K562 (cell line): ENCODE data around the gene SYK. TPM values are rescaled to one million over a fixed set of nuclear protein-coding genes. Genes with fewer than 3 reads are reported as not detected.

Source experiments
- ATAC-seq: fragments of 200-7000 bp; cut with Tn5 transposase; 3 replicates; pipeline ENCODE4 v1.9.1; 2020; ENCODE audit warnings: moderate library complexity
- BruUV-seq: library from RNA; stranded (reverse); fragments of 400-500 nt; replicated peaks from 2 replicates; lab custom pipeline; 2021; lab: Mats Ljungman, UMichigan
- CTCF ChIA-PET: fragments of 300-600 bp; formaldehyde crosslinking; extraction: SDS; loops from one replicate; lab custom pipeline; 2021; ENCODE audit warnings: low intra/inter-chr PET ratio; lab: Yijun Ruan, JAX
- POLR2A ChIA-PET: fragments of 300-600, 350-650 bp; sonication (Branson Sonifier 250); formaldehyde crosslinking; extraction: SDS; loops from one replicate; lab custom pipeline; 2021; ENCODE audit warnings: antibody characterized with exemption, inconsistent platforms; lab: Yijun Ruan, JAX
- DNase-seq, 4 experiments: peaks; one replicate each; pipeline versions ENCODE4 v3.0.0 to v3.0.0-alpha.2; 2011 to 2018; ENCODE audit warnings: low spot score in 3 of 4, mixed read lengths in 3 of 4; ENCODE audit errors: extremely low read depth in 1 of 4
- FAIRE-seq: peaks from 2 replicates; lab custom pipeline; 2011; peaks lifted over from hg19 to GRCh38; lab: Jason Lieb, UNC
- H2AFZ ChIP-seq: 2 replicates; pipeline ENCODE4 v1.6.0; 2011; ENCODE audit warnings: low read depth, low read length, control low read depth, inconsistent platforms
- H3K27ac ChIP-seq: fragments of 200-600 bp; 3 replicates; pipeline ENCODE4 v1.8.0; 2011; ENCODE audit warnings: low read depth, mild to moderate bottlenecking, control low read depth, inconsistent platforms, low read length, moderate library complexity, mixed read lengths; ENCODE audit errors: extremely low read depth
- H3K27me3 ChIP-seq, 2 experiments: fragments of 300-600 bp in 1 of 2; 2 replicates in 1 of 2; 3 replicates in 1 of 2; pipeline versions ENCODE4 v1.6.0 to v1.8.0; 2011; ENCODE audit warnings: inconsistent platforms in 2 of 2, low read length in 2 of 2, mild to moderate bottlenecking in 1 of 2, mixed read lengths in 1 of 2, moderate library complexity in 1 of 2; ENCODE audit not compliant: control insufficient read depth in 2 of 2, insufficient read depth in 2 of 2
- H3K36me3 ChIP-seq: fragments of 300-600 bp; 3 replicates; pipeline ENCODE4 v1.8.0; 2011; ENCODE audit warnings: mild to moderate bottlenecking, low read length, inconsistent platforms; ENCODE audit not compliant: control insufficient read depth, insufficient read depth
- H3K4me1 ChIP-seq, 2 experiments: fragments of 200-600 bp in 1 of 2; replicated peaks in 1 of 2; 2 replicates in 1 of 2; 3 replicates in 1 of 2; pipeline versions ENCODE4 v1.5.1 to v1.8.0; 2011; ENCODE audit warnings: inconsistent platforms in 2 of 2, low read length in 2 of 2, mild to moderate bottlenecking in 1 of 2, mixed read lengths in 1 of 2, moderate library complexity in 1 of 2; ENCODE audit not compliant: control insufficient read depth in 2 of 2, insufficient read depth in 2 of 2
- H3K4me2 ChIP-seq: 2 replicates; pipeline ENCODE4 v1.6.1; 2011; ENCODE audit warnings: low read length, control low read depth, inconsistent platforms, mixed read lengths; ENCODE audit not compliant: insufficient read depth
- H3K4me3 ChIP-seq: fragments of 200-600 bp; sonication (generic), shearing (Covaris generic); 2 replicates; pipeline ENCODE4 v1.5.1; 2016; ENCODE audit warnings: control low read depth, inconsistent platforms
- H3K79me2 ChIP-seq: fragments of 200-600 bp; 3 replicates; pipeline ENCODE4 v1.8.0; 2011; ENCODE audit warnings: low read length, inconsistent platforms; ENCODE audit not compliant: control insufficient read depth, insufficient read depth
- H3K9ac ChIP-seq, 2 experiments: 2 replicates each; pipeline versions ENCODE4 v1.6.0 to v1.6.1; 2011; ENCODE audit warnings: low read depth in 2 of 2, low read length in 2 of 2, control low read depth in 1 of 2, inconsistent platforms in 1 of 2, mild to moderate bottlenecking in 1 of 2, mixed read lengths in 1 of 2; ENCODE audit not compliant: insufficient read depth in 1 of 2
- H3K9me1 ChIP-seq: one replicate; pipeline ENCODE4 v1.6.0; 2011; ENCODE audit warnings: inconsistent platforms, mild to moderate bottlenecking, low read length, moderate library complexity; ENCODE audit not compliant: control insufficient read depth, insufficient read depth
- H3K9me3 ChIP-seq: replicated peaks from 2 replicates; pipeline ENCODE4 v1.5.1; 2011; ENCODE audit warnings: low read depth, low read length, inconsistent platforms; ENCODE audit not compliant: control insufficient read depth, insufficient read depth
- H4K20me1 ChIP-seq: replicated peaks from 2 replicates; pipeline ENCODE4 v1.6.1; 2011; ENCODE audit warnings: low read length, inconsistent platforms, mixed read lengths; ENCODE audit not compliant: control insufficient read depth, insufficient read depth
- BCOR ChIP-seq: fragments of 450-650 bp; IDR thresholded peaks from 2 replicates; pipeline ENCODE4 v1.6.1; 2016
- E2F1 ChIP-seq: sonication (generic); formaldehyde crosslinking; IDR thresholded peaks from 2 replicates; pipeline ENCODE4 v1.8.1; 2023; ENCODE audit warnings: mild to moderate bottlenecking, missing genetic modification reagents, moderate library complexity
- ETV5 ChIP-seq: sonication (generic); formaldehyde crosslinking; IDR thresholded peaks from 2 replicates; pipeline ENCODE4 v1.4.0; 2020; ENCODE audit warnings: low read depth, mild to moderate bottlenecking, missing genetic modification reagents
- HDAC1 ChIP-seq, 2 experiments: fragments of 450-650 bp; IDR thresholded peaks; 2 replicates each; pipeline ENCODE4 v1.6.1; 2016 to 2017; ENCODE audit warnings: inconsistent platforms in 1 of 2, mild to moderate bottlenecking in 1 of 2, moderate library complexity in 1 of 2
- KAT8 ChIP-seq: fragments of 450-650 bp; IDR thresholded peaks from 2 replicates; pipeline ENCODE4 v1.6.1; 2016; ENCODE audit warnings: low read depth, mild to moderate bottlenecking
- KDM1A ChIP-seq, 2 experiments: fragments of 450-650 bp; IDR thresholded peaks; 2 replicates each; pipeline ENCODE4 v1.6.1; 2016; ENCODE audit warnings: mild to moderate bottlenecking in 2 of 2
- MIER1 ChIP-seq: fragments of 450-650 bp; IDR thresholded peaks from 2 replicates; pipeline ENCODE4 v1.6.1; 2016; ENCODE audit warnings: antibody characterized with exemption, mild to moderate bottlenecking, low read depth
- MYBL2 ChIP-seq, 2 experiments: fragments of 450-650 bp in 1 of 2; sonication (generic) in 1 of 2; formaldehyde crosslinking in 1 of 2; IDR thresholded peaks; 2 replicates each; pipeline versions ENCODE4 v1.6.1 to v1.8.1; 2017 to 2022; ENCODE audit warnings: borderline replicate concordance in 1 of 2, inconsistent platforms in 1 of 2, low read depth in 1 of 2, mild to moderate bottlenecking in 1 of 2, missing genetic modification reagents in 1 of 2, moderate library complexity in 1 of 2
- NFIC ChIP-seq: fragments of 450-650 bp; IDR thresholded peaks from 2 replicates; pipeline ENCODE4 v1.6.1; 2017; ENCODE audit warnings: mild to moderate bottlenecking, inconsistent platforms
- POLR2G ChIP-seq: fragments of 200-400 bp; formaldehyde crosslinking; IDR thresholded peaks from 2 replicates; pipeline ENCODE4 v1.6.1; 2017; ENCODE audit warnings: low read depth, mild to moderate bottlenecking, antibody characterized with exemption, low read length, moderate library complexity
- POLR2H ChIP-seq: IDR thresholded peaks from 2 replicates; pipeline ENCODE4 v1.6.1; 2016; ENCODE audit warnings: missing genetic modification characterization, low read depth, mild to moderate bottlenecking, control low read depth, missing compliant biosample characterization, moderate library complexity
- RBM17 ChIP-seq: fragments of 200-400 bp; formaldehyde crosslinking; IDR thresholded peaks from 2 replicates; pipeline ENCODE4 v1.6.1; 2017; ENCODE audit warnings: low read depth, mild to moderate bottlenecking, low read length, borderline replicate concordance
- TCF7L2 ChIP-seq: fragments of 150-350 bp; IDR thresholded peaks from 2 replicates; pipeline ENCODE4 v1.6.1; 2016; ENCODE audit warnings: low read depth, mild to moderate bottlenecking, low read length, moderate library complexity
- ZFP1 ChIP-seq: fragments of 450-650 bp; formaldehyde crosslinking; IDR thresholded peaks from 2 replicates; pipeline ENCODE4 v1.4.0; 2020; ENCODE audit warnings: mild to moderate bottlenecking, mixed read lengths
- ZNF12 ChIP-seq: sonication (generic); formaldehyde crosslinking; IDR thresholded peaks from 2 replicates; pipeline ENCODE4 v1.4.0; 2020; ENCODE audit warnings: mild to moderate bottlenecking, missing genetic modification reagents
- ZNF444 ChIP-seq: fragments of 250-450 bp; sonication (Bioruptor Pico); IDR thresholded peaks from 2 replicates; pipeline ENCODE4 v1.4.0; 2020; ENCODE audit warnings: mild to moderate bottlenecking, moderate library complexity
- ZNF699 ChIP-seq: fragments of 250-450 bp; sonication (Bioruptor Pico); IDR thresholded peaks from 2 replicates; pipeline ENCODE4 v1.8.0; 2021; ENCODE audit warnings: mild to moderate bottlenecking, moderate library complexity; ENCODE audit not compliant: insufficient replicate concordance
- ZNF764 ChIP-seq: fragments of 250-450 bp; sonication (Bioruptor Pico); IDR thresholded peaks from 2 replicates; pipeline ENCODE4 v1.4.0; 2020; ENCODE audit warnings: low read depth, mild to moderate bottlenecking, moderate library complexity
- WGBS: fragments of 100-300 bp; shearing (Covaris generic); methylation state at CpG from one replicate; pipeline ENCODE4 v1.1.6; 2016; ENCODE audit warnings: low coverage, mixed read lengths; ENCODE audit not compliant: insufficient coverage; ENCODE audit errors: missing lambda C conversion rate; 5-methylcytosine and 5-hydroxymethylcytosine counted together
- in situ Hi-C: fragments of 300-500 bp; cut with MboI; formaldehyde crosslinking; loops from 4 replicates; pipeline ENCODE4 v1.15.0; 2018; ENCODE audit warnings: inconsistent platforms, mixed read lengths
- intact Hi-C: fragments of 100-400 bp; cut with micrococcal nuclease; formaldehyde crosslinking; loops from 2 replicates; pipeline ENCODE4 v1.14.2; 2022
- polyA plus RNA-seq, 8 experiments: library from polyadenylated mRNA; depleted of rRNA in 4 of 8; stranded (reverse) in 5 of 8; unstranded in 3 of 8; fragments of >200 nt; fragmentation: Nextera tagmentation in 2 of 8; fragmentation: Illumina TruSeq in 1 of 8; extraction: Ambion mirVana in 2 of 8; extraction: Trizol in 1 of 8; gene quantifications; 2 replicates each; pipeline versions ENCODE4 v1.2.1 to v1.2.3, GENCODE V29; 2011 to 2014; ENCODE audit warnings: inconsistent platforms in 1 of 8, missing spikeins in 1 of 8
- total RNA-seq, 7 experiments: library from RNA; depleted of rRNA in 6 of 7; stranded (reverse); fragments of >200 nt in 6 of 7; fragmentation: Illumina TruSeq in 2 of 7; extraction: Trizol in 2 of 7; gene quantifications; 2 replicates each; pipeline versions ENCODE4 v1.2.1 to v1.2.3, GENCODE V29; 2011 to 2021; ENCODE audit warnings: low replicate concordance in 1 of 7

The SYK gene
- total and polyA plus RNA-seq, 9 of the 15 experiments (the other 6 are each of a cell fraction or from before 2014, with no cell fraction given) = 3.9 to 32.7 (median 16.7) TPM

GRCh38 chr9:90826326-90827020 lies 24.9 kb downstream of the SYK start:
- 51% methylated on average over 5 of the region's 5 CpGs for WGBS

More at GRCh38 chr9:90826326-90827020, 24.9 kb downstream of the SYK start:
- Histone ChIP-seq H3K79me2 (no peaks in the 10 kb centered on the region; the same call in 2 of the 3 replicates), H2AFZ (no peak overlapping the region), H3K9me3 (no peaks in the 10 kb centered on the region; the same call in 1 of the 2 replicates), H3K36me3 (peaks cover 9% of the 10 kb centered on the region; the same call in 2 of the 3 replicates), H3K4me1 (no peaks in the 10 kb centered on the region), H3K4me2 (no peak overlapping the region), H3K27ac (no peak overlapping the region), H4K20me1 (no peaks in the 10 kb centered on the region), H3K27me3 (no peaks in the 10 kb centered on the region), H3K9me1 (no peaks in the 10 kb centered on the region), H3K4me3 (no peak overlapping the region), H3K9ac (no peak overlapping the region)
- no peak for DNase-seq
- no peak for ATAC-seq
- ChIA-PET POLR2A (interaction anchor here (1.0 kb wide), 1 partner anchor 33 kb away, joined by 3 read pairs; no protein-coding TSS in a partner anchor), CTCF (no interaction called here)
- in situ Hi-C loops = no loop called here
- FAIRE-seq = no peak
- TF ChIP-seq ZNF12 (CRISPR knock-in tag) (no peak), ZNF699 (CRISPR knock-in tag) (no peak), ZNF444 (no peak), POLR2G (no peak), TCF7L2 (no peak), MIER1 (no peak), RBM17 (no peak), ETV5 (CRISPR knock-in tag) (no peak), NFIC (no peak), MYBL2 (IDR thresholded peaks at IDR 0.05; ENCODE audit: low read depth) (no peak), MYBL2 (CRISPR knock-in tag; IDR thresholded peaks at IDR 0.05; ENCODE audit: borderline replicate concordance) (no peak), E2F1 (CRISPR knock-in tag) (no peak), ZNF764 (CRISPR knock-in tag) (no peak), BCOR (no peak), ZFP1 (CRISPR knock-in tag) (no peak), POLR2H (tag) (no peak), KAT8 (no peak), KDM1A (IDR thresholded peaks at IDR 0.05) (no peak), HDAC1 (IDR thresholded peaks at IDR 0.05) (no peak)
- no TSS peak for BruUV-seq
- intact Hi-C loops = no loop called here
